ENCODE measurements around the gene DYNC2H1.

DYNC2H1 gene

GRCh38 chr11:103465555-103466140 is 356.4 kb downstream of the DYNC2H1 start:
- no peak for DNase-seq

GRCh38 chr11:103471546-103471945 is 362.3 kb downstream of the DYNC2H1 start:
- DNase-seq, result no peak

- no peak for DNase-seq
These were observed 367.6 kb downstream of the DYNC2H1 start for GRCh38 chr11:103476874-103477273.

- DNase-seq, result no peak
These were observed 371.2 kb downstream of the DYNC2H1 start for GRCh38 chr11:103480421-103480820.

GRCh38 chr11:103483996-103484395 is 374.8 kb downstream of the DYNC2H1 start:
- no peak for DNase-seq

GRCh38 chr11:103484545-103484944 is 375.3 kb downstream of the DYNC2H1 start:
- DNase-seq, result no peak

GRCh38 chr11:103486604-103487003 is 377.4 kb downstream of the DYNC2H1 start:
- DNase-seq, result no peak

- DNase-seq, result no peak
These were observed 377.9 kb downstream of the DYNC2H1 start for GRCh38 chr11:103487113-103487512.

GRCh38 chr11:103488031-103488461 is 378.8 kb downstream of the DYNC2H1 start:
- DNase-seq, result peak in 1 of 5 experiments; percentile 11

GRCh38 chr11:103488579-103488978 is 379.4 kb downstream of the DYNC2H1 start:
- DNase-seq, result no peak

GRCh38 chr11:103491777-103492176 is 382.6 kb downstream of the DYNC2H1 start:
- DNase-seq, result no peak

- no peak for DNase-seq
These were observed 385.3 kb downstream of the DYNC2H1 start for GRCh38 chr11:103494491-103494890.

- DNase-seq, result no peak
These were observed 388.0 kb downstream of the DYNC2H1 start for GRCh38 chr11:103497268-103497667.

- no peak for DNase-seq
These were observed 390.6 kb downstream of the DYNC2H1 start for GRCh38 chr11:103499710-103500340.

GRCh38 chr11:103515283-103515682 is 406.1 kb downstream of the DYNC2H1 start:
- no peak for DNase-seq

- DNase-seq, result no peak
These were observed 411.6 kb downstream of the DYNC2H1 start for GRCh38 chr11:103520792-103521191.

GRCh38 chr11:103525069-103525468 is 415.8 kb downstream of the DYNC2H1 start:
- DNase-seq, result no peak

GRCh38 chr11:103528046-103528445 is 418.8 kb downstream of the DYNC2H1 start:
- no peak for DNase-seq

- DNase-seq, result no peak
These were observed 419.4 kb downstream of the DYNC2H1 start for GRCh38 chr11:103528596-103528995.

- DNase-seq, result no peak
These were observed 420.0 kb downstream of the DYNC2H1 start for GRCh38 chr11:103529181-103529684.
